GM23248 (cell line): ENCODE results near the gene ZDHHC1. TPM values are rescaled to one million over a fixed set of nuclear protein-coding genes. Genes with fewer than 3 reads are reported as not detected.
A peak's percentile ranks its signal among the peaks of the same experiment; 100 is the strongest.

Source experiments
- DNase-seq: peaks from one replicate; pipeline ENCODE4 v3.0.0-alpha.2; 2015
- H2AFZ ChIP-seq: fragments of 200-600 bp; sonication (generic); 2 replicates; pipeline ENCODE4 v1.6.1; 2016; ENCODE audit warnings: antibody characterized with exemption
- H3F3A ChIP-seq: fragments of 200-600 bp; sonication (generic); 2 replicates; pipeline ENCODE4 v1.6.1; 2016; ENCODE audit warnings: mild to moderate bottlenecking, antibody characterized with exemption, mixed run types; ENCODE audit not compliant: insufficient read depth
- H3K27ac ChIP-seq: fragments of 200-600 bp; sonication (generic); 2 replicates; pipeline ENCODE4 v1.5.1; 2016; ENCODE audit warnings: mild to moderate bottlenecking
- H3K27me3 ChIP-seq: fragments of 200-600 bp; sonication (generic); replicated peaks from 2 replicates; pipeline ENCODE4 v1.6.1; 2016; ENCODE audit warnings: mild to moderate bottlenecking; ENCODE audit not compliant: insufficient read depth
- H3K36me3 ChIP-seq: fragments of 200-600 bp; sonication (generic); 2 replicates; pipeline ENCODE4 v1.6.1; 2016; ENCODE audit warnings: low read depth, mild to moderate bottlenecking
- H3K4me1 ChIP-seq: fragments of 200-600 bp; sonication (generic); 2 replicates; pipeline ENCODE4 v1.6.1; 2016; ENCODE audit warnings: mild to moderate bottlenecking; ENCODE audit not compliant: insufficient read depth
- H3K4me2 ChIP-seq: fragments of 200-600 bp; sonication (generic); one replicate; pipeline ENCODE4 v1.6.1; 2016; ENCODE audit warnings: mild to moderate bottlenecking; ENCODE audit not compliant: unreplicated experiment
- H3K4me3 ChIP-seq: fragments of 200-600 bp; sonication (generic); 2 replicates; pipeline ENCODE4 v1.5.1; 2016; ENCODE audit warnings: mild to moderate bottlenecking
- H3K79me2 ChIP-seq: fragments of 200-600 bp; sonication (generic); 2 replicates; pipeline ENCODE4 v1.6.1; 2016; ENCODE audit warnings: mild to moderate bottlenecking; ENCODE audit not compliant: insufficient read depth
- H3K9ac ChIP-seq: fragments of 200-600 bp; sonication (generic); 2 replicates; pipeline ENCODE4 v1.6.1; 2016; ENCODE audit warnings: mild to moderate bottlenecking
- H3K9me2 ChIP-seq: fragments of 200-600 bp; sonication (generic); 2 replicates; pipeline ENCODE4 v1.6.1; 2016; ENCODE audit warnings: mixed run types, mild to moderate bottlenecking, moderate library complexity; ENCODE audit not compliant: insufficient read depth
- H3K9me3 ChIP-seq: fragments of 200-600 bp; sonication (generic); one replicate; pipeline ENCODE4 v1.6.1; 2017; ENCODE audit warnings: low read depth
- H4K20me1 ChIP-seq: fragments of 200-600 bp; sonication (generic); 2 replicates; pipeline ENCODE4 v1.6.0; 2016; ENCODE audit not compliant: insufficient read depth
- EZH2 ChIP-seq: fragments of 200-600 bp; sonication (generic); IDR thresholded peaks from 2 replicates; pipeline ENCODE4 v1.6.1; 2018; ENCODE audit warnings: antibody characterized with exemption, mild to moderate bottlenecking; ENCODE audit not compliant: insufficient read depth, poor library complexity, severe bottlenecking
- EZH2phosphoT487 ChIP-seq: fragments of 200-600 bp; sonication (generic); IDR thresholded peaks from 2 replicates; pipeline ENCODE4 v1.6.1; 2018; ENCODE audit warnings: antibody characterized with exemption, moderate library complexity, mild to moderate bottlenecking, low read depth; ENCODE audit not compliant: insufficient read depth
- WGBS, 2 experiments: methylation state at CpG; one replicate each; pipeline ENCODE4 v1.1.6; 2015 to 2017; ENCODE audit warnings: low lambda C conversion rate in 2 of 2, low coverage in 1 of 2; ENCODE audit errors: missing lambda C conversion rate in 2 of 2; 5-methylcytosine and 5-hydroxymethylcytosine counted together
- in situ Hi-C: fragments of 300-500 bp; cut with MboI; formaldehyde crosslinking; loops from 2 replicates; pipeline ENCODE4 v1.15.0; 2020
- polyA plus RNA-seq: library from polyadenylated mRNA; unstranded; fragments of >200 nt; fragmentation: Nextera tagmentation; extraction: Ambion mirVana; gene quantifications from 2 replicates; pipeline ENCODE4 v1.2.1, GENCODE V29; 2016
- total RNA-seq: library from RNA; depleted of rRNA; stranded (reverse); fragments of >200 nt; shearing (Covaris generic); gene quantifications from 2 replicates; pipeline ENCODE4 v1.2.3, GENCODE V29; 2014

The ZDHHC1 gene
- total and polyA plus RNA-seq, 2 experiments from 2014 or later = 9.2 to 10.9 TPM

DNA sequence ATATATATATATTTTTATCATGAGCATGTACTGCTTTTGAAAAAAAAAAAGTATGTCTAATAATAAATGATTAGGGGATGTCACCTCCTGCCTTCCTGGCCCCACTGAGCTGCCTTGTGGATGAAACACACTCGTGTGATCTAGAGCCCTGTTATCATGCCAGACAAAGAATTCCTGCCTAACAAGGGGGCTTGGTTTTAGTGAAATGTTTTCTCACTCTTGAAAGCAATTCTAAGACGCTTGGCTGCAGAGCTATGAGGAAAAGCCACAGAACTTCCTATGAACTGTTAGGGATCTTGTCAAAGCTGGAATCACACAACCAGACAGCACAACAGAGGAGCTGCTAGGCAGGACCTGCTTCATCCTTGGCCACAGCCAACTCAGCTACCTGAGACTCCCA lies 4.0 kb downstream of the ZDHHC1 start:
- H4K20me1 ChIP-seq = no peaks in the 10 kb centered on the region
- H3F3A ChIP-seq = peaks cover 14% of the 10 kb centered on the region; the same call in 1 of the 2 replicates
- peaks cover 20% of the 10 kb centered on the region for H3K4me1 ChIP-seq
- TF ChIP-seq EZH2phosphoT487 (no peak), EZH2 (no peak)
- H3K27me3 ChIP-seq = no peaks in the 10 kb centered on the region
- no peaks in the 10 kb centered on the region for H3K36me3 ChIP-seq
- H2AFZ ChIP-seq = no peak overlapping the region
- no peaks in the 10 kb centered on the region for H3K9me2 ChIP-seq
- no peak for DNase-seq
- 21 to 37% methylated on average over 2 of the region's 2 CpGs for whole genome bisulfite sequencing, 2 experiments
- H3K27ac ChIP-seq = no peak overlapping the region
- no peak overlapping the region for H3K9ac ChIP-seq
- no peak overlapping the region for H3K4me2 ChIP-seq
- no peaks in the 10 kb centered on the region for H3K9me3 ChIP-seq
- no peak overlapping the region for H3K4me3 ChIP-seq
- H3K79me2 ChIP-seq = peaks cover 18% of the 10 kb centered on the region
- in situ Hi-C loops = no loop called here

- no peak overlapping the region for H3K27ac ChIP-seq
- no peaks in the 10 kb centered on the region for H3K27me3 ChIP-seq
- H3K9me2 ChIP-seq = no peaks in the 10 kb centered on the region
- TF ChIP-seq EZH2phosphoT487 (no peak), EZH2 (no peak)
- peaks cover 29% of the 10 kb centered on the region for H3K4me1 ChIP-seq
- no peak overlapping the region for H2AFZ ChIP-seq
- no peak for DNase-seq
- WGBS, 2 experiments = 96% methylated on average over 3 of the region's 3 CpGs
- in situ Hi-C loops = no loop called here
- no peak overlapping the region for H3K4me2 ChIP-seq
- no peaks in the 10 kb centered on the region for H4K20me1 ChIP-seq
- H3K9ac ChIP-seq = no peak overlapping the region
- H3K36me3 ChIP-seq = no peaks in the 10 kb centered on the region
- H3K9me3 ChIP-seq = no peaks in the 10 kb centered on the region
- no peak overlapping the region for H3K4me3 ChIP-seq
- H3F3A ChIP-seq = peaks cover 22% of the 10 kb centered on the region
- H3K79me2 ChIP-seq = peaks cover 18% of the 10 kb centered on the region
These were observed 4.9 kb downstream of the ZDHHC1 start for GRCh38 chr16:67411339-67411738.

- no peaks in the 10 kb centered on the region for H3K9me2 ChIP-seq
- TF ChIP-seq EZH2 = no peak
- no peak for TF ChIP-seq EZH2phosphoT487
- in situ Hi-C loops = no loop called here
- no peak for DNase-seq
- no peaks in the 10 kb centered on the region for H3K27me3 ChIP-seq
- H3K4me2 ChIP-seq = no peak overlapping the region
- peaks cover 15% of the 10 kb centered on the region for H3K79me2 ChIP-seq
- no peaks in the 10 kb centered on the region for H3K9me3 ChIP-seq
- H3K36me3 ChIP-seq = no peaks in the 10 kb centered on the region
- H3K4me3 ChIP-seq = no peak overlapping the region
- no peak overlapping the region for H3K27ac ChIP-seq
- no peaks in the 10 kb centered on the region for H4K20me1 ChIP-seq
- WGBS, 2 experiments = 63 to 68% methylated on average over 8 to 9 of the region's 9 CpGs
- H3F3A ChIP-seq = peaks cover 38% of the 10 kb centered on the region
- no peak overlapping the region for H3K9ac ChIP-seq
- no peak overlapping the region for H2AFZ ChIP-seq
- peaks cover 41% of the 10 kb centered on the region for H3K4me1 ChIP-seq
These were observed 6.6 kb downstream of the ZDHHC1 start for GRCh38 chr16:67409631-67410030.

DNA sequence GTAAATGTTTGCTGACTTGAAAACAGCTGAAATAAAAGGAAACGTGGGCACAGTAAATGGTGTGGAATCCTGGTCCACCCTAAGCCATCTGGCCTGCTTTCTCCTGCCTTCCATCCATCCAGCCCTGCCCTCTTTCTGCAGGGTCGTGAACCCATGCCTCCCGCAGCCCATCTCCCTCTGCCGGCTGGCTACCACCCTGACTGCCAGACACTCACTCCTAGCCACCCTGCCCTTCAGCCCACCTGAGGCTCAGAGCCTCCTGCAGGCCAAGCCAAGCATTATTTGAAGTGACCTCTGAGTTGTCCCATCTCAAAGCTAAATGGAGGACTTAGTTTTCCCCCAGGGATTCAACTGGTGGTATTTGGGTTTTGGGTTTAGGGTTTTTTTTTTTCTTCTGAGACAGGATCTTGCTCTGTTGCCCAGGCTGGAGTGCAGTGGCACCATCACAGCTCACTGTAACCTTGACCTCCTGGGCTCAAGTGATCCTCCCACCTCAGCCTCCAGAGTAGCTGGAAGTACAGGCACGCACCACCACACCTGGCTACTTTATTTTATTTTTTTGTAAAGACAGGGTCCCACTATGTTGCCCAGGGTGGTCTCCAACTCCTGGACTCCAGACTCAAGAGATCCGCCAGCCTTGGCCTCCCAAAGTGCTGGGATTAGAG lies 8.4 kb downstream of the ZDHHC1 start:
- no peaks in the 10 kb centered on the region for H3K9me2 ChIP-seq
- DNase-seq = no peak
- WGBS, 2 experiments = 41 to 42% methylated on average over 6 of the region's 6 CpGs
- in situ Hi-C loops = no loop called here
- no peaks in the 10 kb centered on the region for H3K27me3 ChIP-seq
- H3K4me1 ChIP-seq = peaks cover 37% of the 10 kb centered on the region
- H3F3A ChIP-seq = peaks cover 40% of the 10 kb centered on the region
- H4K20me1 ChIP-seq = no peaks in the 10 kb centered on the region
- H3K4me2 ChIP-seq = peak overlapping the region; percentile 57
- H3K27ac ChIP-seq = peak overlapping the region; percentile 94
- no peaks in the 10 kb centered on the region for H3K9me3 ChIP-seq
- H3K4me3 ChIP-seq = no peak overlapping the region
- peaks cover 14% of the 10 kb centered on the region for H3K79me2 ChIP-seq
- H3K9ac ChIP-seq = peak overlapping the region; percentile 80
- no peaks in the 10 kb centered on the region for H3K36me3 ChIP-seq
- H2AFZ ChIP-seq = 0 out of 2 replicates have a peak overlapping the region, but pooled peaks have one; percentile 6
- TF ChIP-seq EZH2phosphoT487 (no peak), EZH2 (no peak)
